HG03432 (cell line): ENCODE data around the gene C1orf210.

Experiments
- ATAC-seq: cut with Tn5 transposase; IDR thresholded peaks from one replicate; pipeline ENCODE4 v1.9.1; 2021; ENCODE audit warnings: mild to moderate bottlenecking, moderate library complexity; ENCODE audit not compliant: unreplicated experiment

Gene C1orf210

DNA sequence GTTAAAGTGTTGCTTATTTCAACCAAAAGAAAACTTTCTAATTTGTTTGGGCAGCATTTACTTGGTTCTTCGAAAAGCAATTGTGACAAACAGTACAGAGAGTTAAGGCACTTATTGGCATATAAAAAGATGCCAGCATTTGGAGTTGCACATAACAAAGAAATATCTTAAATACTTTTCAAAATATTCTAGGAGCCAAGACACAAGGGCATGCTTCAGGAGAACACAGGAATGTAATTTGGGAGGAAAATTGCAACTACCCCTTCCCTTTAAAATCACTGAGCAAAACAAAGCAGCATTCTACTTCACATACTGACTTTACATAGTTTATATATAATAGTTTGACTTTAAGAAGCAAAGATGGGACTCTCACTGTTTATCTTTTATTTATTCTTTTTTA lies 10.8 kb upstream of the C1orf210 start:
- no peak for ATAC-seq

DNA sequence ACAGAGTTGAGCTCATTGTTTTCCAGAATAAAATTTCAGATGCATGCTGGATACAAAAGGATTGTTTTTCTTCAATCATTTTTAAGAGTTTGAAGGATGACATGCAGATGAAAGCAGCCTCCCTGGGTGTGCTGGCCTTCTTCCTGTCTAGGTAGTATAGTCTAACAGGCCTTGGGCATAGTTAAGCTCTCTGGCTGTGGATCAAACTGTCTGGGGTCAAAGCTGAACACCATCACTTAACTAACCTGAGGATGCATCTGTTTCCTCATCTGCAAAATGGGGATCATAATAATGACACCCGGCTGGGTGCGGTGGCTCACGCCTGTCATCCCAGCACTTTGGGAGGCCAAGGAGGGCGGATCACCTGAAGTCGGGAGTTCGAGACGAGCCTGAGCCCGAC lies 9.4 kb upstream of the C1orf210 start:
- ATAC-seq = no peak

DNA sequence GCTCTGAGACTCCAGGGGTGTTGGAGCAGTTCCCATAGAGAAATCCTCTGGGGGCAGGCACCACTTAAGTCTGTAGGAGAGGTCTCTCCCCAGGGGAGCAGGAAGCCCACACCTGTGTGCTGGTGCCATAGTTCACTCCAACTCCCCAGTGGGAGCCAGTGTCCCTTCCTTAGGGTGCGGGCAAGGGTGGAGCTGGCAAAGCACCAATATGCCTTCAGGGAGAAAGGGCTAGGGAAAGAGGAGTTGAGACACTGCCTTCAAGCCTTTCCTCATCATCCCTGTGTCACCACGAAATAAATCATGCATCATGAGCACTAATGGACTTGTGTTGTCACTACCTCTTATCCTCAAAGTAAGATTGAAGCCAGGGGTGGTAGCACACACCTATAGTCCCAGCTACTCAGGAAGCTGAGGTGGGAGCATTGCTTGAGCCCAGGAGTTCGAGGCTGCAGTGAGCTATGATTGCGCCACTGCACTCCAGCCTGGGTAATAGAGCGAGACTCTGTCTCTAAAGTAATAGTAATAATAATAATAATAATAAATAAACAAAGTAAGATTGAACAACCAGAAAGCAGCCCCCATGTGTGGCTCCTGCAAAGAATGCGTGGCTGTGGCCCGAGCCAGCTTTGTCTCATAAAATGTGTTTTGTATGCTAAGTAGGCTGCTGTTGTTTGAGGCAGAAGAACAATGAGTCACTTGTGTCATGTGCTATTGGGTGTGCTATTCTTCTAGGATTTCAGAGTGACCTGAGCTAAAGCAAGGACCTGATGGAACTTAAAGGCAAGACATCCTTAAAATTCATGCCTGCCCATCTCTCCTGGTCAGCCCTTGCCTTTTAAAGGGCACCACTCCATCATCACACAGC lies 8.7 kb upstream of the C1orf210 start:
- ATAC-seq = no peak

DNA sequence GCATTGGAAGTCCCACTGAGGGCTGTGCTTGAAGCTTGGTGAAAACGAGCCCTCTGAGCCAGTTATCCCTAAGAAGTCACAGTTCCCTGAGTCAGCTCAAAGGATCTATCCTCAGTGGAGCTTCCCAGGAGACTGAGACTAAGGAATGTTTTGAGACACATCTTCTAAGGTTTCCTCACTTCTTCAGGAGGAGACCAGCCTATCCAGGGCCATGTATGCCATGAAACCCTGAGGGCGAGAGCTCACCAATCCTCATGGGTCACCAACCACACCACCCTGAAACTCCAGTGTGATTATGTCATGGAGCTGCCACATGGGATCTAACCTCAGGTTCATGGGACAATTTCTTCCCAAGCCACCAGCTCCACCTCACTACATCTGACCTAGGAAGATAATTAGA lies 7.8 kb upstream of the C1orf210 start:
- ATAC-seq = no peak

DNA sequence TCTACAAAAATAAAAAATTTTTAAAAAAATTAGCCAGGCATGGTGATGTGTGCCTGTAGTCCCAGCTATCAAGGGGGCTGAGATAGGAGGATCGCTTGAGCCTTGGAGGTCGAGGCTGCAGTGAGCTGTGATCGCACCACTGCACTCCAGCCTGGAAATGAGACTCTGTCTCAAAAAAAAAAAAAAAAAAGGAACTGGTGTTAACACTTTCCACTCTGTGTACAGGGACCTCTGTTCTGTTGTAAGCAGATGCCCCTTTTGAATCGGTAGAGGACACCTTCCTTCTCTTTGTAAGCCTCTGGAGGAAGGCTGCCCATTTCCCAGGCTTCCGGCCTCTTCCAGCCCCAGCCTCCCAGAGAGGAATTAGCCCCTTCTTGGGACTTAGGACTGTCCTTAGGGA lies 7.3 kb upstream of the C1orf210 start:
- no peak for ATAC-seq

DNA sequence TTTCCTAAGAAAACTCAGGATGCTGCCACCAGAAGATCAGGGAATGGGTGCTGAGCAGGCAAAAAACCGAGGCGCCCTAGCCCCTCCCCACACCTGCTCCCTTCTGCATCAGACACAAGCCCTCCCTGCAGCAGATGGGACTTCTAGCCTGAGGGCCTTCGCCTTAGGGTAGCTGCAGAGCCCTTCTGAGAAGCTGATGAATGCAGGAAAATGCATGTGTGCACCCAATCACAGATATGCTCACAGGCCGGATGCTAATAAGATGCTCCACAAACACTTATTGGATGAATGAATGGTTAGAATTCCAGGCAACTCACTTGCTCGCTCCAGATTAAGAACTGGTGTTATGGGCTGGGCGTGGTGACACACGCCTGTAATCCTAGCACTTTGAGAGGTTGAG lies 6.8 kb upstream of the C1orf210 start:
- no peak for ATAC-seq

DNA sequence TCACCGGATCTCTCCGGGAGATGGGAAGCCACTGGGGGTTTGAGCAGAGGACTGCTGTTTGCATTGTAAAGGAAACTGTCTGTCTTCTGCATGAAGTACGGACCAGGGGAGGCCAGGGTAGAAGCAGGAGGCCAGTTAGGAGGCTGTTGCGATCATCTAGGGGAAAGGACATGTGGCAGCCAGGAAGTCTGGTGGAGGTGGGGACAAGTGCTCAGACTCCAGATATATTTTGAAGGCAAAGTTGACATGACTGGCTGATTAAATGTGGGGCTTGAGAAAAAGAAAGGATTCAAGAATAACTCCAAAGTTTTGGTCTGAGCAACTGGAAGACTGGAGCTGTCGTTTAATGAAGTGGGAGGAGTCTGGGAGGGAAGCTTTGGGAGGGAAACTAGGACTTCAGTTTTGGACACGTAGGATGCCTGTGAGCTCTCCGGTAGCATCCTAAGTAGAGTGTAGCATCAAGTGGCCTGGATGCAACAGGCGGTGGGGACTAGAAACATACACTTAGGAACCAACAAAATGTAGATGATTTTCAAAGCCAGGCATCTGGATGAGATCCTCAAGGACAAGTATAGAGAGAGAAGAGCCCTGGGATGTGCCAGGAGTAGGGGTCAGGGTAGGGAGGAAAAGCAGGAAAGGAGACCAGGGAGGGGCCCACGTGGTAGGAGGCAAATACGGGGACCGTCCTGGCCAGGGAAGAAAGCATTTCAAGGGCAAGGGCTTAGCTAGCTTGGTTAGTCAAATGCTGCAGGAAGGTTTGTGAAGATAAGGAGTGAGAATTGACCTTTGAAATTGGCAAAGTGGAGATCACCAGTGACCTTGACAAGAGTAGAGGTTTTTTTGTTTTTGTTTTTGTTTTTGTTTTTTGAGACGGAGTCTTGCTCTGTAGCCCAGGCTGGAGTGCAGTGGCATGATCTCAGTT lies 3.7 kb upstream of the C1orf210 start:
- no peak for ATAC-seq

DNA sequence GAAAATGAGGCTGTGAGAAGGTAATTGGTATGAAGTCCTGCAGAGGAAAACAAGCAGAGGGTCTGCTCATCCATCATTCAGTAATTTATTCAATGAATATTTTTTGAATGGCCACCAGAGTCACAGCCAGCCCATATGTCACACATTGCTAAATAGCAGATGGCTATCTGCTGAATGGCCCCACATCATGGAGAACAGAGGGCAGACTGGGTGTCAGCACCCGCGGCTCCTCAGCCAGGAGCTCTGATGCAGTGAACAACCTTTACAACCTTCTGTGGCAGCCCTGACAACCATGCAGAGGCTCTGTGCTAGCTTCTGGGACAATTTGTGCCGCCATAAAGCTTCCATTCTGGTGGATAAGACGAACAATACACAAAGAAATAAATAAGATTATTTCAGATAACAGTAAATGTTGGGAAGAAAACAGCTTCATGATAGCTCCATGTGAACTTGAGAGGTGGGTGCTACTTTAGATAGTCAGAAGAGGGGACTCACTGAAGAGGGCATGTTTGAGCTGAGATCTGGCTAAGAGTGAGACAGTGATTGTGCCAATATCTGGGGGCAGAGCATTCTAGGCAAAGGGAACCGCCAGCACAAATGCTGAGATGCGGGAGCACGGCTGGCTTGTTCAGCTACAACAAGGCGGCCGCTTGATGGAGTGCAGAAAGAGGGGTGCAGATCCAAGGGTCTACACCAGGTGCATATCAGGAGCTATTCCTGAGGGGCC lies 2.8 kb upstream of the C1orf210 start:
- ATAC-seq = no peak

DNA sequence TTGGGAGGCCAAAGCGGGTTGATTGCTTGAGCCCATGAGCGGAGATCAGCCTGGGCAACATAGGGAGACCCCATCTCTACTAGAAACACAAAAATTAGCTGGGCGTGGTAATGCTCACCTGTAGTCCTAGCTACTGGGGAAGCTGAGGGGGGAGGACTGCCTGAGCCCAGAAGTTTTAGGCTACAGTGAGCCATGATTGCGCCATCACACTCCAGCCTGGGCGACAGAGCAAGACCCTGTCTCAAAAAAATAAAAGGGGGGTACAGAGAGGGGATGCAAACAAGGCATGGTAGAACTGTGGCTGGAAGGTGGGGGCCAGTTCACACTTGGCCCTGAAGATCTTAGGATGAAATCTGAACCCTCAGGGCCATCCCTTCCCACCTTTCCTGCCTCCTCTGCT lies 1.2 kb upstream of the C1orf210 start:
- no peak for ATAC-seq

DNA sequence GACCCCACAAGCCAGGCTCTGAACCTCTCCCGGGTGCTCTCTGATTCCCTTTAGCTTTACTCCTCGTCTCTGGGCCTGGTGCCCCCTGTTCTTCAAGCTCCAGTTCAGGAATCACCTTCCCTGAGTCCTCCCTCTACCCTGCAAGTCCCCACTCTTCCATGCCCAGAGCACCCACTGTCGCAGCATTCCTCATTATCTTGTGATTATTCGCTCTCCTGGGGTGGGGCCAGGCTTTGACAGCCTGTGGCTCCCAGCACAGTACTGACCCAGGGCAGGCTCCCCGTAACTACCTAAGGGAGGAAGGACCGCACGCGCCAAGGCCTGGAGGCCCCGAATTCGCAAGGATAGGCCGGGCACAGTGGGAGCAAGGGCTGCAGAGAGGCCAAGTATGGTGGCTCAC lies 734 bp upstream of the C1orf210 start:
- no peak for ATAC-seq

DNA sequence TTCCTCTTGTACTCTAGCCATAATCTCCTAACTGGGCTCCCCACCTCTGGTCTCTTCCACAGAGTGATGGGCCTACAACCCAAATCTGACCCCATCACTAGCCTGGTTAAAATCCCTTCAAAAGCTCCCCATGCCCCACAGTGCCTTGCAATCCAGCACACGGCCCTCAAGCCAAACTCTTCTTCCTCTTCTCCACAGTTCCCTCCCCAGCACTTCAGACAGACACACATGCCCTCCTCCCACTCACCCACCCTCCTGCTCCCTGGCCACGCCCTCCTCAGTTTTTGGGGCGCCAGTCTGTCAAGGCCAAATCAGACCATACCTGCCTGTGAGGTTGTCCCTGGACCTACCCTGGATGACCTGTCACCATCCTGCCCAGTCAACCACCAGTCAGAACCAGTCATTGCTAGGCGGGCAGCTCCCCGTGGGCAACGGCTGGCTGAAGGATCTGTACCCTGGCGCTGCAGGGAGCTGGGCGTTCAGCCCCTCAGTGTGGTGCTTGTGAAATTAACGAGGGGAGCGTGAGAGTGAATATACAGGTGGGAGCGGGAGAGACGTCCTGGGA lies 753 bp downstream of the C1orf210 start:
- no peak for ATAC-seq

DNA sequence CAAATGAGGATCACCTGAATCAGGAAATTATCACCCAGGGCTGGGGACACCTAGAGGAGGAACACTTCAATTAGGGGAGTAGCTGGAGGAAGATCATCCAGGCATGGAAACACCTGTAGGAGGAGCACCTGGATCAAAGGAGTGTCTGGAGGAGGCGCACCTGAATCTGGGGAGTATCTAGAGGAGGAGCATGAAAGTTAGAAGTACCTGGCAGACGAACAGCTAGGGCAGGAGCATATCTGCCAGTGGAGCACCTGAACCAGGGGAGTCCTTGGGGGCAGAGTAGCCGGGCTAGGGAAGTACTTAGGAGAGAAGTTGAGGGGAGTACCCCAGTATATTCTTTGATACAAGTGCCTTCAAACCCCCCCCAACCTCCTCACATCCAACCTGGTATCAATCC lies 1.3 kb downstream of the C1orf210 start:
- no peak for ATAC-seq

DNA sequence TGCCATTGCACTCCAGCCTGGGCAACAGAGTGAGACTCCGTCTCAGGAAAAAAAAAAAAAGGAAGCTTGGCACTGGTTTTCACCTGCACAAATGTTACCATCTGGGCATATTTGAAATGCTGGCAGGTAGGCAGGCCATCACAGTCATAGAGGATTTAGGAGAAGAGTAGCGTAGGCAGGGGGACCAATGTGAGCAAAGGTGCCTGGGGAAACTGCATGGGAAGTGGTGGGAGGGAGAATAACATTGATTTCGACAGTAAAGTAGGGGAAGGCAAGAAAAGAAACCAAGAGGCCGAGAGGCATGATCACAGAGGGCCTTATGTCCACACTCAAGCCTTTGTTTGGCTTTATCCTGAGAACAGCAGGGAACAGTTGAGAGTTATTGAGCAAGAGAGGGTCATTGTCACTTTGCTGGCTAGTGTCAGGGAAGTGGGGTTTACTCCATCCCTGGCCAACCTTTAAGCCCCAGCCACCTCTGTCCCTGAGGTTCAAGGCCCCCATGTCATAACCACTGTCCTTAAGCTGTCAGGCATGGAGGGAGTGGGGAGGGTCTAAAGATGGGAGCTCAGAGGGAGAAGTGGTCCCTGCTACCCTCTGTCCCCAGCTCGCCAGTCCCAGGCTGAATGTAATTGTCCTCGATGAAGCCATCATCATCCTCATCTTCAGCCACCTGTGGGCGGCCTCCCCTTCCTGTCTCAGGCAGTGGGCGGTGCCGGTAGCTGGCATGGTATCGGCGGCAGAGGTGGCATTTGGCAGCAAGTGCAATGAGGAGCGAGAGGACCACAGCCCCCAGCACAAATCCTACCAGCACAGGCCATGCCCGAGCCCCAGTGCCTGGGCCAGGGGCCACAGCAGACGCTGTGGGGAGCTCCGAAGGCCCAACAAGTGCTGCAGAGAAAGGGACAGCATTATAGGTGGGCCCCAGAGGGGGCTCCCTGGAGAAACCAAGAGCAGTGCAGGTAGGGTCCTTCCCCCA lies 2.9 kb downstream of the C1orf210 start:
- ATAC-seq = no peak

DNA sequence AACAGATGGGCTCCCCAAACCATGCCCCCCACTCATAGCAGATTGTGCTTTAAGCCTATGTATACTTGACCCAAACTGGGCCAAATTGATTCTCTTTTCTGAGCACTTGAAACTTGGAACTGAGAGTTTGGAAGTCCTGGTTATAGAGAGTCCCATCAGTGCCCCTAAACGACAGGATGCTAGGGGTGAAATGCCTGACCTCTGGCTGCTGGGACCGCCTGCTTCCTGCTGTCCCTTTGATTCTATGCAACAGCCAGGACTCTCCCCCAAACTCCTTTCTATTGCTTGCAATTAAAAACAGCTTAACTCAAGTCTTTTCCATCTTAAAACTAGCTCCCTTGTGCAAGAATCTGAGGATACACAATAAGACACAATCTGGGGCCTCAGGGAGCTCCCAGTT lies 4.7 kb downstream of the C1orf210 start:
- ATAC-seq = no peak

DNA sequence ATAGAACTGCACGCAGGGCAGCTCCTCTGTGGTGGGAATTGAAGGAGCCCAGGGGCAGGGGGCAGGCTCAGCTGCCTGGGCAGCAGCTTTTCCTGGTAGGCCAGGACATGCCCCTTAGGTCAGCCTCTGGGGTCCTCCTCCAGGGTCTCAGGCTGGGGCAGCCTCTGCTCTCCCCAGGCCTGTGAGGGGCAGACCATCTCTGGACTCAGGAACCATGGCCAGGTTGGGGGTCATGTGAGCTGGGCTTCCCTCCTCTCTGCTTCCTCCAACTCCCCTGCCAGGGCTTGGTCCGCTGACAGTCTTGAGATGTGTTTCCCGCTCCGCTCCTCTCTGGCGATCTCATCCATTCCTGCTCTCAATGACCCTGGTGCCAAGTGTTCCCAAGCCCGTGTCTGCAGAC lies 5.7 kb downstream of the C1orf210 start:
- no peak for ATAC-seq

DNA sequence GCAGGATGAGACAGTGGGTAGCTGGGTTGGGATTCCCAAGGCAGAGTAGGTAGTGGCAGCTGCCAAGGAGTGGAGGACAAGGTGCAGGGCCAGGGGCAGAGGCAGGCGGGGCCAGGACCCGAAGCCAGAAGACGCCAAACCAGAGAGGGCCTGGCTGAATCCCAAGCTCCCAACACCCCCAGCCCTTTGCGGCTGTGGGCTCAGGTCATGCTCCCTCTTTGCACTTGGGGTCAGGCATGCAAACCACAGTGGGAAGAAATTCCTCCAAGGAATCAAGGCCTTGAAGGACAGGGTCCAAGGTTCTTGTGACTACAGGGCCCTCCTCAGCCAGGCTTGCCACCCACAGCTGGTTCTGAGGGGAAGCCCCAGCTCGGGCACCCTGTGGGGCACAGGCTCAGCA lies 6.2 kb downstream of the C1orf210 start:
- ATAC-seq = no peak

DNA sequence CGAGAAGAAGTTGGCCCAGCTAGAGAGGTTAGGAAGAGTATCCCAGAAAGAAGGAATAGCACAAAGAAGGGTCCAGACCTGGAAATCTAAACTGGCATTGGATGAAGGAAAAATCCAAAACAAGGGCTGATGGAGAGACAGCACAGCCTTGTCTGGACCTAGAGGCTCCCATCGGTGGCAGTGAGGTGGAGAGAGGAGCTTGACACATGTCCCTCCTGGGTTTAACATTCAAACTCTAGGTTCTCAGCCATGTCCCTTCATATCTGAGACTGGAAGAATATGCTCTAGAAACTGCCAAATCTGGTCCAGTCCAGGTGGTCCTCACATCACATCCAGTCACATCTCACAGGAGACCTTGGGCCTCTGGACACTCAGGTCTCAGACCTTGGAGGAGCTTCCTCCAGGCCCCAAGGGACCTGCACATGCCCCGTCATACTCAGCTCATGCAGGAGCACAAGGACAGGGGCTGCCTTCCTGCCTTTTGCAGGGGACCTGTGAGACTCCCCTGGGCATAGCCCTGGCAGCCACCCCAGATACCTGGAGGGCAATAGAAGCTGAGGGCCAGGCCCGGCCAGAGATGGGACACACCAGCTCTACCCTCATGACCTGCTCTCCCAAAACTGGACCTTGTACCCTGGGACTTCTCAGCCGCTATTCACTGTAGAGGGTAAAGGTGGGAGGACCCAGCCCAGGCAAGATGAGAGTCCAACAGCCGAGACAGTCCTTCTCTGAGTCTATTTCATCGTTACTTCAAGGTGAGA lies 8.1 kb downstream of the C1orf210 start:
- ATAC-seq = no peak

DNA sequence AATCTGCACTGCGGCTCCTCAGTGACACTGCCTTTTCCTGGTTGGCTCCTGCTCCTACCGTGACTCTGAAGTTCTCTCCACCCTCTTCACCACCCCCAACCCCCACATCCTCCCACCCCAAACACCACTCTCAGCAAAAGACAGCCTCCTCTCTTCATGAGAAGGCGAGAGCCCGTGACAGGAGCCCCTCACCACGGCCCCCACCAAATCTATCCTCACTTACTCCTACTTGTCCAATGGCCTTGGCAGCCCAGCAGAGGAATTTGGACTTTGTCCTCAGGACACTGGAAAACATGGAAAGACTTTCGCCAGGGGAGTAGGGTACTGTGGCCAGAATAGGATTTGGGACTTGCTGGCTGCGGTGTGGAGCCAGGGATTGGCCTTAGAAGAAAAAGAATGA lies 8.7 kb downstream of the C1orf210 start:
- ATAC-seq = no peak
